ENCODE measurements around the gene ZNF804B.

The ZNF804B gene

DNA sequence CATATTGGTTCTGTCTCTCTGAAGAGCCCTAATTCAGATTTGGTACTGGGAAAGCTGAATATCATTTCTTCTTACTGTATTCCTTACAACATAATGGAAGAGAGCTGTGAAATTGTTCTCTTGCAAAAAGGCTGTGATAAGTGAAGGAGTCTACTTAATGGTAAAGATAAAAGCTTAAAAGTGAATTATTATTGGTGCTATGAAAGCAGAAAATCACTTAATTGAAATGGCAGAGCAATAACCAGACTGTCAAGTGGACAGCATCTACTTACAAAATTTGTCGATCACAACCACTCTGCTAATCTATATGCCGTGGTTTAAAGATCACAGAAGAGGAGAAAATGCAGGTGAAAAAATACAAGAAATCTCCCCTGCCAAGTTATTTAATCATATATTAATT, 300.7 kb downstream of the ZNF804B start:
- H3K9me3 ChIP-seq (ENCODE audit: insufficient read depth, low read depth, low read length), result no peaks in the 10 kb centered on the region
- H3F3A ChIP-seq (ENCODE audit: low read depth), result no peaks in the 10 kb centered on the region
- H4K20me1 ChIP-seq (ENCODE audit: insufficient read depth, low read length, poor library complexity, severe bottlenecking), result no peaks in the 10 kb centered on the region
- H3K9ac ChIP-seq (ENCODE audit: low read depth, low read length, poor library complexity, severe bottlenecking), result no peak overlapping the region
- H3K36me3 ChIP-seq (ENCODE audit: insufficient read depth, low read length), result no peaks in the 10 kb centered on the region
- H3K27me3 ChIP-seq (ENCODE audit: insufficient read depth, low read length, poor library complexity, severe bottlenecking), result no peaks in the 10 kb centered on the region
- H3K4me2 ChIP-seq (ENCODE audit: low read depth, low read length, poor library complexity, severe bottlenecking), result no peak overlapping the region
- no peaks in the 10 kb centered on the region for H3K79me2 ChIP-seq (ENCODE audit: insufficient read depth, low read length)
- no peak overlapping the region for H3K4me3 ChIP-seq (ENCODE audit: low read length, poor library complexity, severe bottlenecking)
- no peaks in the 10 kb centered on the region for H3K9me2 ChIP-seq (replicated peaks; ENCODE audit: low read depth, low read length)
- no peak overlapping the region for H2AFZ ChIP-seq (ENCODE audit: low read length)
- no peaks in the 10 kb centered on the region for H3K4me1 ChIP-seq (ENCODE audit: insufficient read depth, low read length, poor library complexity, severe bottlenecking)
- TF ChIP-seq EZH2phosphoT487 (IDR thresholded peaks at IDR 0.05; ENCODE audit: borderline replicate concordance) (no peak), CTCF (conservative IDR thresholded peaks at IDR 0.05; ENCODE audit: low read length) (no peak)

GRCh38 chr7:89064831-89065230, 305.3 kb downstream of the ZNF804B start:
- no peak overlapping the region for H2AFZ ChIP-seq (ENCODE audit: low read length)
- no peaks in the 10 kb centered on the region for H3K36me3 ChIP-seq (ENCODE audit: insufficient read depth, low read length)
- H3K9ac ChIP-seq (ENCODE audit: low read depth, low read length, poor library complexity, severe bottlenecking), result no peak overlapping the region
- H3F3A ChIP-seq (ENCODE audit: low read depth), result no peaks in the 10 kb centered on the region
- H3K9me2 ChIP-seq (replicated peaks; ENCODE audit: low read depth, low read length), result no peaks in the 10 kb centered on the region
- no peaks in the 10 kb centered on the region for H3K9me3 ChIP-seq (ENCODE audit: insufficient read depth, low read depth, low read length)
- no peaks in the 10 kb centered on the region for H4K20me1 ChIP-seq (ENCODE audit: insufficient read depth, low read length, poor library complexity, severe bottlenecking)
- no peak for TF ChIP-seq CTCF (conservative IDR thresholded peaks at IDR 0.05; ENCODE audit: low read length)
- no peak for TF ChIP-seq EZH2phosphoT487 (IDR thresholded peaks at IDR 0.05; ENCODE audit: borderline replicate concordance)
- H3K4me2 ChIP-seq (ENCODE audit: low read depth, low read length, poor library complexity, severe bottlenecking), result no peak overlapping the region
- no peak overlapping the region for H3K4me3 ChIP-seq (ENCODE audit: low read length, poor library complexity, severe bottlenecking)
- H3K27me3 ChIP-seq (ENCODE audit: insufficient read depth, low read length, poor library complexity, severe bottlenecking), result no peaks in the 10 kb centered on the region
- no peaks in the 10 kb centered on the region for H3K4me1 ChIP-seq (ENCODE audit: insufficient read depth, low read length, poor library complexity, severe bottlenecking)
- no peaks in the 10 kb centered on the region for H3K79me2 ChIP-seq (ENCODE audit: insufficient read depth, low read length)

DNA sequence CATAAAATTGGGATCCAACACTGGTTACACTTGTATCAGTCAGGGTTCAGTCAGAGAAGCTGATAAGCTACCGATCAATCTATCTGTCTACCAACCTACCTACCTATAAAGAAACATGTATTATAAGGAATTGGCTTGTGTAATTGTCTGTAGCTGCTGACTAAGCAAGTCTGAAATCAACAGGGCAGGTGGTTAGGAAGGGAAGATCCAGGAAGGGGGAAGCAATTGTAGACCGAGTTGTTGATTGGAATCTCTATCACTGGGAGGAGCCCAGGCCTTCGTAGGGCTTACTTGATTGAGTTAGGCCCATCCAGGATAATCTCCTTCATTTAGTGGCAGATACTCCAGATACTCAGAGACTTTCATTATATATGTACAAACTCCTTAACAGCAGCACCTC, 307.5 kb downstream of the ZNF804B start:
- no peaks in the 10 kb centered on the region for H3K36me3 ChIP-seq (ENCODE audit: insufficient read depth, low read length)
- H3K4me3 ChIP-seq (ENCODE audit: low read length, poor library complexity, severe bottlenecking), result no peak overlapping the region
- no peak for TF ChIP-seq EZH2phosphoT487 (IDR thresholded peaks at IDR 0.05; ENCODE audit: borderline replicate concordance)
- TF ChIP-seq CTCF (conservative IDR thresholded peaks at IDR 0.05; ENCODE audit: low read length), result no peak
- H3K4me1 ChIP-seq (ENCODE audit: insufficient read depth, low read length, poor library complexity, severe bottlenecking), result no peaks in the 10 kb centered on the region
- no peaks in the 10 kb centered on the region for H3K9me2 ChIP-seq (replicated peaks; ENCODE audit: low read depth, low read length)
- no peak overlapping the region for H3K4me2 ChIP-seq (ENCODE audit: low read depth, low read length, poor library complexity, severe bottlenecking)
- no peak overlapping the region for H2AFZ ChIP-seq (ENCODE audit: low read length)
- no peaks in the 10 kb centered on the region for H3K9me3 ChIP-seq (ENCODE audit: insufficient read depth, low read depth, low read length)
- no peaks in the 10 kb centered on the region for H3K27me3 ChIP-seq (ENCODE audit: insufficient read depth, low read length, poor library complexity, severe bottlenecking)
- H3K79me2 ChIP-seq (ENCODE audit: insufficient read depth, low read length), result no peaks in the 10 kb centered on the region
- H3K9ac ChIP-seq (ENCODE audit: low read depth, low read length, poor library complexity, severe bottlenecking), result no peak overlapping the region
- no peaks in the 10 kb centered on the region for H4K20me1 ChIP-seq (ENCODE audit: insufficient read depth, low read length, poor library complexity, severe bottlenecking)
- H3F3A ChIP-seq (ENCODE audit: low read depth), result no peaks in the 10 kb centered on the region

All from Loucy (cell line).